IPS-11a (cell line): ENCODE results near the gene JMJD1C.
"Not testable (repeated sequence)": the region's sequence is repeated elsewhere in the genome, so short reads cannot be mapped to it uniquely, and the experiment has no call there.

Experiments used
- H3K4me3 ChIP-seq: one replicate; pipeline ENCODE4 v1.5.1; 2013; ENCODE audit warnings: low read depth, low read length, control low read depth

JMJD1C gene

GRCh38 chr10:63412304-63412703 lies 53.5 kb downstream of the JMJD1C start:
- no peak overlapping the region for H3K4me3 ChIP-seq

DNA sequence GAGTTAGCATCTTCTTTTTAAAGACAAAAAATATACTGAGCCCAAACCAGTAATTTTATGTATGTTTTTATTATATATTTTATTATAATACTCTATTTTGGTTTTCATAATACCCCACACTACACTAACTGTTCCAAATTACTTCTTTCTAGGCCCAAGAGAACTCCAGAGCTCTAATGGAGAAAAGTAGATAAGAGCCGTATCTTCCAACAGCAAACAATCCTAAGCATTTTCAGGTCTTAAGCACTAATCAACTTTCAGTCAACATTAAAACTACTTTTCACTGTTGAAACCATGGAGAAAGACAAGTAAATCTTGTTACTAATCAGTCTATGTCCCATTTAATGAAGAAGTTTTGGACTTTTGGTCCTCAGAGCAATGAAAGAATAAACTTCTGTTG lies 55.1 kb downstream of the JMJD1C start:
- H3K4me3 ChIP-seq: no peak overlapping the region

- H3K4me3 ChIP-seq: no peak overlapping the region
Measured at GRCh38 chr10:63409465-63410027, 56.2 kb downstream of the JMJD1C start.

GRCh38 chr10:63407136-63407662 lies 58.6 kb downstream of the JMJD1C start:
- no peak overlapping the region for H3K4me3 ChIP-seq

GRCh38 chr10:63396133-63396761 lies 69.5 kb downstream of the JMJD1C start:
- H3K4me3 ChIP-seq: no peak overlapping the region

- no peak overlapping the region for H3K4me3 ChIP-seq
Measured at GRCh38 chr10:63393050-63393449, 72.7 kb downstream of the JMJD1C start.

- no peak overlapping the region for H3K4me3 ChIP-seq
Measured at GRCh38 chr10:63392224-63392623, 73.6 kb downstream of the JMJD1C start.

- no peak overlapping the region for H3K4me3 ChIP-seq
Measured at GRCh38 chr10:63391812-63392211, 74.0 kb downstream of the JMJD1C start.

GRCh38 chr10:63390521-63390920 lies 75.3 kb downstream of the JMJD1C start:
- no peak overlapping the region for H3K4me3 ChIP-seq

DNA sequence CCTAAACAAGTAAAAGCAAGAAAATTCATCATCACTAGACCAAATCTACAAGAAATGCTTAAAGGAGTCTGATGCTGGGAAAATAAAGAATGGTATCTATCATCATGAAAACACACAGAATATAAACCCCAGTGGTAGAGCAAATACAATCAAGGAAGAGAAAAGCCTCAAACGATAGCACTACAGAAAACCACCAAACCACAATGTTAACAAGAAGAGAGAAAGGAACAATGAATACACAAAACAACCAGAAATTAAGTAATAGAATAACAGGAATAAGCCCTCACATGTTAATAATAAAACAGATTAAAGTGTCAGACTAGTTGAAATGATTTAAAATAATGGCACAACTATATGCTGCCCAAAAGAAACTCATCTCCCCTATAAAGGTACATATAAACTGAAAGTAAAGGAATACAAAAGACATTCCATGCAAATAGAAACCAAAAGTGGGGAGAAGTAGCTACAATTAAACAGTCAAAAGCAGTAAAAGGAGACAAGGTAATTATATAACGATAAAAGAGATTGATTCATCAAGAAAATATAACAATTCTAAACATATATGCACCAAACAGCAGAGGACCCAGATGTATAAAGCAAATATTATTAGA lies 77.3 kb downstream of the JMJD1C start:
- H3K4me3 ChIP-seq: no peak overlapping the region

DNA sequence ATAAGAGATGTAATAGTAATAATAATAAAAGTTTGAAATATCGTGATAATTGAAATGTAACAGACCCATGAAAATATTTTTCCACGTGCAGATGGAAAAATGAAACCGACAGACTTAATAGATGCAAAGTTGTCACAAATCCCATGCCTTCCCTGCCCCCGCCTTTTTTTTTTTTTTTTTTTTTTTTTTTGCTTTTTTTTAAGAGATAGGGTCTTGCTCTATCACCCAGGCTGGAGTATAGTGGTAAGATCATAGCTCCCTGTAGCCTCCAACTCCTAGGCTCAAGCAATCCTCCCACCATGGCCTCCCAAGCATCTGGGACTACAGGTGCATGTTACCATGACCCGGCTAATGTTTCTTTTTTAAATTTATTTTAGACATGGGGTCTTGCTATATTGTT lies 80.5 kb downstream of the JMJD1C start:
- no peak overlapping the region for H3K4me3 ChIP-seq

- H3K4me3 ChIP-seq: no peak overlapping the region
Measured at GRCh38 chr10:63384675-63385074, 81.1 kb downstream of the JMJD1C start.

DNA sequence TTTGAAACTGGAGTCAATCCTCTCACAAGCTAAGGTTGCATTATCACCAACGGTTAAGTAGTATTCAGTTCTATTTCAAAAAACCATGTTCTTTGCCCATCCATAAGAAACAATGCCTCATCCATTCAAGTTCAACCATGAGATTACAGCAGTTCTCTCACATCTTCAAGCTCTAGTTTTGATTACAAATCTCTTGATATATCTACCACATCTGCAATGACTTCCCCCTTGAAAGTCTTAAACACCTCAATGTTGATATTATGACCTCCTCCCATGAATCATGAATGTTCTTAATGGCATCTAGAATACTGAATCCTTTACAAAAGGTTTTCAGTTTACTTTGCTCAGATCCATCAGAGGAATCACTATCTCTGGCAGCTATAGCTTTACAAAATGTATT lies 81.8 kb downstream of the JMJD1C start:
- H3K4me3 ChIP-seq: no peak overlapping the region

GRCh38 chr10:63383141-63383540 lies 82.6 kb downstream of the JMJD1C start:
- no peak overlapping the region for H3K4me3 ChIP-seq

- no peak overlapping the region for H3K4me3 ChIP-seq
Measured at GRCh38 chr10:63382066-63382465, 83.7 kb downstream of the JMJD1C start.

DNA sequence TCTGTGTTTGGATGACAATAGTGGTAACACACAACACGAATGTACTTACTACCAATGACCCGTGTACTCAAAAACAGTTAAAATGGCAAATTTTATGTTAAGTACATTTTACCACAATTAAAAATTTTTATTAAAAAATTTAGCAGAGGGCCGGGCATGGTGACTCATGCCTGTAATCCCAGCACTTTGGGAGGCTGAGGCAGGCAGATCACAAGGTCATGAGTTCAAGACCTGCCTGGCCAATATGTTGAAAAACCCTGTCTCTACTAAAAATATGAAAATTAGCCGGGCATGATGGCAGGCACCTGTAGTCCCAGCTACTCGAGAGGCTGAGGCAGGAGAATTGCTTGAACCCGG lies 88.5 kb downstream of the JMJD1C start:
- not testable (repeated sequence) for H3K4me3 ChIP-seq

DNA sequence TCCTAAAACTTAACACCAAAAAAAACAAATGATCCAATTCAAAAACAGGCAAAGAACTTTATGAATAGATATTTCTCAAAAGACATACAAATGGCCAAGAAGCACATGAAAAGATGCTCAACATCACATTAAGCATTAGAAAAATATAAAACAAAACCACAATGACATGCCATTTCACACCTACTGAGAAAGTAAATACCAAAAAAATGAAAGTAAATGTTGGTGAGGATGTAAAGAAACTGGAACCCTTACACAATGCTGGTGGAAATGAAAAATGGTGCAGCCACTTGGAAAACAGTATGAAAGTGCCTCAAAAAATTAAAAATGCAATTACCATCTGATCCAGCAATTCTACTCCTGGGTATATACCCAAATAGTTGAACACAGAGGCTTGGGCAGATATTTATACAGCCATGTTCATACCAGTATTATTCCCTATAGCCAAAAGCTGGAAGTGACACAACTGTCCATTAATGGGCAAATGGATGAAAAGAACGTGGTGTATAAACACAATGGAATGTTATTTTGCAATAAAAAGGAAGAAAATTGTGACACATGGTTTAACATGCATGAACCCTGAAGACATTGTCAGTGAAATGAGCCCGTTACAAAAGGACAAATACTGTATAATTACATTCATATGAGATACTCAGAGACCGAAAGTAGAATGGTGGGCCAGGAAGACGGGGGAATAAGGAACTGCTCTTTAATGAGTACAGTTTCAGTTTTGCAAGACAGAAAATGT lies 89.0 kb downstream of the JMJD1C start:
- H3K4me3 ChIP-seq: no peak overlapping the region

DNA sequence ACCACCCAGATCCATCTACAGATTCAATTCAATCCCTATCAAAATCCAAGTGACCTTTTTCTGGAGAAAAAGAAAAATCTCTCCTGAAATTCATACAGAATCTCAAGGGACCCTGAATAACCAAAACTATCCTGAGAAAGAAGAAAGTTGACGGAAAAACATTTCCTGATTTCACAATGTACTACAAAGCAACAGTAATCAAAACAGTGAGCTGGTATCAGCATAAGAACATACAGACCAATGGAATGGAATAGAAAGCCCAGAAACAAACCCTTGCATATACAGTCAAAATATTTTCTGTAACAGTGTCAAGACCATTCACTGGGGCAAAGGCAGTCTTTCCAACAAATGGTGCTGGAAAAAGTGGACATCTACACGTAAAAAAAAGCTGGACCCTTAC lies 89.9 kb downstream of the JMJD1C start:
- no peak overlapping the region for H3K4me3 ChIP-seq

GRCh38 chr10:63375458-63375857 lies 90.3 kb downstream of the JMJD1C start:
- no peak overlapping the region for H3K4me3 ChIP-seq

- no peak overlapping the region for H3K4me3 ChIP-seq
Measured at GRCh38 chr10:63374991-63375390, 90.8 kb downstream of the JMJD1C start.

DNA sequence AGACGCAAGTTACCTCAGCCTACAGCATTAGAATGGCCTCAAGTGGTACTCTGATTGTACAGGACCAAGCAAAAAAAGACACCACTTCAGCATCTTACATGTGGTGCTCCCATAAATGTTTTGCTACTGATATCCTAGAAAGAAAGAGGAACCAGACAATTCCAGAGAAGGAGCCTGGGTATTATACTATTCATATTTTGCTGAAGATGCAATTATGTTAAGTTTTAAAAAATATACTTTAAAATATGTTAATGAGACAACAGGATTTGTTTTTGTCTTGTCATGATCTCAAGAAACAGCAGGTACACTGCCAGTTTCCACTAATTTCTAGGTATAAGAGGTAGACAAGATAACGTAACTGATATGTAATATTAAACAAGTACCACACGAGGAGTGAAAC lies 92.6 kb downstream of the JMJD1C start:
- H3K4me3 ChIP-seq: no peak overlapping the region

GRCh38 chr10:63369711-63370110 lies 96.1 kb downstream of the JMJD1C start:
- no peak overlapping the region for H3K4me3 ChIP-seq
